Subcutaneous abdominal adipose tissue (tissue), 5 donors: ENCODE data around the gene AIG1.

Source experiments
- H3K27ac ChIP-seq: one replicate; pipeline ENCODE4 v1.7.0; 2013; ENCODE audit warnings: low read depth, mild to moderate bottlenecking, inconsistent platforms, low read length, moderate library complexity
- H3K27me3 ChIP-seq, 5 donors: one replicate each; pipeline ENCODE4 v1.7.0; 2013; ENCODE audit warnings: low read length in 5 of 5, inconsistent platforms in 1 of 5; ENCODE audit not compliant: control insufficient read depth in 5 of 5, insufficient read depth in 4 of 5
- H3K36me3 ChIP-seq, 5 donors: one replicate each; pipeline ENCODE4 v1.7.0; 2013; ENCODE audit warnings: low read length in 5 of 5; ENCODE audit not compliant: control insufficient read depth in 5 of 5, insufficient read depth in 5 of 5
- H3K4me1 ChIP-seq, 5 donors: one replicate each; pipeline ENCODE4 v1.7.0; 2013; ENCODE audit warnings: low read length in 5 of 5, mild to moderate bottlenecking in 3 of 5, moderate library complexity in 1 of 5; ENCODE audit not compliant: control insufficient read depth in 5 of 5, insufficient read depth in 5 of 5
- H3K4me3 ChIP-seq, 5 donors: one replicate each; pipeline ENCODE4 v1.7.0; 2013; ENCODE audit warnings: low read length in 5 of 5, low read depth in 1 of 5
- H3K9ac ChIP-seq, 5 donors: one replicate each; pipeline ENCODE4 v1.7.0; 2013; ENCODE audit warnings: low read length in 5 of 5, mild to moderate bottlenecking in 4 of 5, moderate library complexity in 3 of 5
- H3K9me3 ChIP-seq, 5 donors: one replicate each; pipeline ENCODE4 v1.7.0; 2013; ENCODE audit warnings: low read length in 5 of 5; ENCODE audit not compliant: control insufficient read depth in 5 of 5
- donor health status: healthy.
- donor health status: healthy.
- donor health status: healthy.
- donor health status: healthy.
- donor health status: healthy.

Gene AIG1

DNA sequence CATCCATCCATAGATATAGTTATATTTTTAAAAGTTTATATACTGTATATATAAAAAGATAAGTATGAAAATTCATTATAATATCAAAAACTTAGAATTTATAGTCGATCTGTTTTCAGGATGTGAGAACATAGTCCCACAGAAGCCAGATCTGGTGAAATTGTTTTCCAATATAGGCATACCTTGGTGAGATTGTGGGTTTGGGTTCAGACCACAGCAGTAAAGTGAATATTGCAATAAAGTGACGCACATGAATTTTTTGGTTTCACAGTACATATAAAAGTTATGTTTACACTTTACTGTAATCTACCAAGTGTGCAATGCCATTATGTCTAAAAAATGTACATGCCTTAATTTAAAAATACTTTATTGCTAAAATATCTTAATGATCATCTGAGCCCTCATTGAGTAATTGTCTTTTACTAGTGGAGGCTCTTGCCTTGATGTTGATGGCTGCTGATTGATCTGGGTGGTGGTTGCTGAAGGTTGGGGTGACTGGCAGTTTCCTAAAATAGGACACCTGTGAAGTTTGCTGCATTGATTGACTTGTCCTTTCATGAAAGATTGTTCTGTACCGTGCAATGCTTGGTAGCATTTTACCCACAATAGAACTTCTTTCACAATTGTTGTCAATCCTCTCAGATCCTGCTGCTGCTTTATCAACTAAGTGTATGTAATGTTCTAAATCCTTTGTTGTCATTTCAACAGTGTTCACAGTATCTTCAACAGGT lies 29.8 kb downstream of the AIG1 start:
- Histone ChIP-seq H3K4me1 (no peaks in the 10 kb centered on the region), H3K9me3 (no peaks in the 10 kb centered on the region), H3K4me3 (no peak overlapping the region), H3K27me3 (no peaks in the 10 kb centered on the region), H3K36me3 (no peaks in the 10 kb centered on the region), H3K27ac (no peak overlapping the region), H3K9ac (no peak overlapping the region)

- no peak overlapping the region for H3K27ac ChIP-seq
- H3K4me1 ChIP-seq = peaks cover 0 to 8% (median 7%) of the 10 kb centered on the region in 5 donors
- H3K27me3 ChIP-seq = no peaks in the 10 kb centered on the region
- H3K9me3 ChIP-seq = no peaks in the 10 kb centered on the region
- no peaks in the 10 kb centered on the region for H3K36me3 ChIP-seq
- no peak overlapping the region for H3K4me3 ChIP-seq
- no peak overlapping the region for H3K9ac ChIP-seq
These were observed 32.1 kb downstream of the AIG1 start for GRCh38 chr6:143092768-143093167.

DNA sequence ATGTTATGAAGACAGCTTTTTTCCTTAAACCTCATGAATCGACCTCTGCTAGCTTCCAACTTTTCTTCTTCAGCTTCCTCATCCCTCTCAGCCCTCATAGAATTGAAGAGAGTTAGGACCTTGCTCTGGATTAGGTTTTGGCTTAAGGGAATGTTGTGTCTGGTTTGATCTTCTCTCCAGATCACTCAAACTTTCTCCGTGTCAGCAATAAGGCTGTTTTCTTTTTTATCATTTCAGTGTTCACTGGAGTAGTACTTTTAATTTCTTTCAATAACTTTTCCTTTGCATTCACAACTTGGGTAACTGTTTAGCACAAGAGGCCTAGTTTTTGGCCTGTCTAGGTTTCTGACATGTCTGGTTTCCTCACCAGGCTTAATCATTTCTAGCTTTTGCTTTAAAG lies 32.6 kb downstream of the AIG1 start:
- Histone ChIP-seq H3K9me3 (no peaks in the 10 kb centered on the region), H3K27me3 (no peaks in the 10 kb centered on the region), H3K4me3 (no peak overlapping the region), H3K27ac (no peak overlapping the region), H3K9ac (no peak overlapping the region), H3K4me1 (peaks cover 0 to 13% (median 8%) of the 10 kb centered on the region in 5 donors), H3K36me3 (no peaks in the 10 kb centered on the region)

DNA sequence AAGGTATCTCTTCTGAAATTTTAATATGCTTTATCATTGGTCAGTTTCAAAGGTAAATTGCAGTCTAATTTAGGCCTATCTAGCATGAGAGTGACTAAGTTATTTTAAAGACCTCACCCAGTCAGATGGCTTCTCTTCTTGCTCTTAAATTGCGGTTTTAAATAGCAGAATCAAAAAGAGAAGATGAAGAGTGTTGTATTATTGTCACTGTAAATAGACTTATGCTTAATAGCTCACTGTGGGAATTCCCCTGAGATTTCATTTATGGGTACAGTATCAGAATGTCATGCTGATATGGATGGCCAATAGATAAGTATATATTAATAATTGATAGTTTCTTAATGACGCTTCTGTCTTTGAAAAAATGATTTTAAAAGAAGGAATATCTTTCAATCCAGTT lies 35.7 kb downstream of the AIG1 start:
- H3K36me3 ChIP-seq = no peaks in the 10 kb centered on the region
- no peaks in the 10 kb centered on the region for H3K27me3 ChIP-seq
- no peak overlapping the region for H3K27ac ChIP-seq
- no peak overlapping the region for H3K4me3 ChIP-seq
- H3K9me3 ChIP-seq = no peaks in the 10 kb centered on the region
- peaks cover 0 to 13% (median 8%) of the 10 kb centered on the region in 5 donors for H3K4me1 ChIP-seq
- H3K9ac ChIP-seq = no peak overlapping the region

- Histone ChIP-seq H3K4me1 (peaks cover 0 to 13% (median 8%) of the 10 kb centered on the region in 5 donors), H3K36me3 (no peaks in the 10 kb centered on the region), H3K9ac (no peak overlapping the region), H3K9me3 (no peaks in the 10 kb centered on the region), H3K27ac (no peak overlapping the region), H3K4me3 (peak overlapping the region in 1 of 5 donors; percentile 29), H3K27me3 (no peaks in the 10 kb centered on the region)
These were observed 36.6 kb downstream of the AIG1 start for GRCh38 chr6:143097224-143097795.

GRCh38 chr6:143098054-143098671 lies 37.5 kb downstream of the AIG1 start:
- no peaks in the 10 kb centered on the region for H3K9me3 ChIP-seq

DNA sequence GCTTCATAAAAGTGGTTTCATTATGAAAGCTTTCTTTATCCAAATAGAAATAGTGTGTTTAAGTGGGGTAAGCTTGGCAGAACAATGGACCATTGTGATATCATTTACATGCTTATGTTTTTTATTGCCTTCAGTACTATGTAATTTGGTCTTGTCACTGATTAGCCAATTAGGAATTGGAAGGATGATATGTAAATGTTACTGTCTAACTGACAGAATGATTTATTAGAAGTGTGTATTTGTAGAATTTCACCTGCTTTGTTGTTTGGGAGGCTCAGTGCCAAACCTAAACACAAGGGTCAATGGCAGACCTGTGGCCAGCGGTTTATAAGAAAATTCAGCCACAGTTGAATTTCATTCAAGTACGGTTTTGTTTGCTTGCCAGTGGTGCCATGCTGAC lies 39.0 kb downstream of the AIG1 start:
- Histone ChIP-seq H3K9me3 (no peaks in the 10 kb centered on the region), H3K36me3 (no peaks in the 10 kb centered on the region), H3K27ac (no peak overlapping the region), H3K9ac (no peak overlapping the region), H3K27me3 (no peaks in the 10 kb centered on the region), H3K4me1 (peaks cover 0 to 13% (median 8%) of the 10 kb centered on the region in 5 donors), H3K4me3 (no peak overlapping the region)

More at GRCh38 chr6:143098054-143098671, 37.5 kb downstream of the AIG1 start:
- no peak overlapping the region for H3K4me3 ChIP-seq
- no peaks in the 10 kb centered on the region for H3K27me3 ChIP-seq
- peaks cover 0 to 13% (median 8%) of the 10 kb centered on the region in 5 donors for H3K4me1 ChIP-seq
- no peaks in the 10 kb centered on the region for H3K36me3 ChIP-seq
- H3K27ac ChIP-seq = no peak overlapping the region
- no peak overlapping the region for H3K9ac ChIP-seq

GRCh38 chr6:143100429-143100828 lies 39.7 kb downstream of the AIG1 start:
- no peaks in the 10 kb centered on the region for H3K9me3 ChIP-seq
- H3K36me3 ChIP-seq = no peaks in the 10 kb centered on the region
- peaks cover 0 to 13% (median 8%) of the 10 kb centered on the region in 5 donors for H3K4me1 ChIP-seq
- H3K27me3 ChIP-seq = no peaks in the 10 kb centered on the region
- no peak overlapping the region for H3K9ac ChIP-seq
- no peak overlapping the region for H3K27ac ChIP-seq
- H3K4me3 ChIP-seq = no peak overlapping the region

GRCh38 chr6:143103916-143104315 lies 43.2 kb downstream of the AIG1 start:
- Histone ChIP-seq H3K4me3 (no peak overlapping the region), H3K27me3 (no peaks in the 10 kb centered on the region), H3K9me3 (no peaks in the 10 kb centered on the region), H3K27ac (no peak overlapping the region), H3K4me1 (peaks cover 0 to 22% (median 3%) of the 10 kb centered on the region in 5 donors), H3K36me3 (no peaks in the 10 kb centered on the region), H3K9ac (no peak overlapping the region)

DNA sequence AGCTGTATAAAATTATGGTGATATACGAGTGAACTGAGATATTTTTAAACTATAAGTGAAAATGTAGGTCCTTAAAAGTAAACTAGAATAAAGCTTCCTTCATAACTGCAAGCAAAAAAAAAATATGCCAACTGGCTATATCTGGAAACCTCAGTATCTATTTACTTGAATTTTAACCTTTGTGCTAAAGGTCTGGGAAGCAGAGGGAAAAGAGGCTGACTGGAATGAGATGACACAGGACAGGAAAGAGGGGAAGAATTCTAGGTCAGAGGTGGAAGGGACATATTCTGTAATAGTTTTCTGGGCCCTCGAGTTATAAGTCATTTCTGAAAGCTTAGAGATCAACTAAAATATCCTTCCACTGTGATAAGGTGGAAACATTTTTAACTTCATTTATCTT lies 46.8 kb downstream of the AIG1 start:
- no peaks in the 10 kb centered on the region for H3K9me3 ChIP-seq
- H3K4me1 ChIP-seq = peaks cover 0 to 22% (median 6%) of the 10 kb centered on the region in 5 donors
- no peaks in the 10 kb centered on the region for H3K36me3 ChIP-seq
- H3K27ac ChIP-seq = peak overlapping the region; percentile 88
- H3K4me3 ChIP-seq = no peak overlapping the region
- H3K9ac ChIP-seq = peak overlapping the region in 2 of 5 donors; percentile 66 to 80
- H3K27me3 ChIP-seq = no peaks in the 10 kb centered on the region
